Measurements from ENCODE around the gene OR2L3.
"Not testable (repeated sequence)": the region's sequence is repeated elsewhere in the genome, so short reads cannot be mapped to it uniquely, and the experiment has no call there.

OR2L3 gene, protein sequence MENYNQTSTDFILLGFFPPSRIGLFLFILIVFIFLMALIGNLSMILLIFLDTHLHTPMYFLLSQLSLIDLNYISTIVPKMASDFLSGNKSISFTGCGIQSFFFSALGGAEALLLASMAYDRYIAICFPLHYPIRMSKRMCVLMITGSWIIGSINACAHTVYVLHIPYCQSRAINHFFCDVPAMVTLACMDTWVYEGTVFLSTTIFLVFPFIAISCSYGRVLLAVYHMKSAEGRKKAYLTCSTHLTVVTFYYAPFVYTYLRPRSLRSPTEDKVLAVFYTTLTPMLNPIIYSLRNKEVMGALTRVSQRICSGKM

DNA sequence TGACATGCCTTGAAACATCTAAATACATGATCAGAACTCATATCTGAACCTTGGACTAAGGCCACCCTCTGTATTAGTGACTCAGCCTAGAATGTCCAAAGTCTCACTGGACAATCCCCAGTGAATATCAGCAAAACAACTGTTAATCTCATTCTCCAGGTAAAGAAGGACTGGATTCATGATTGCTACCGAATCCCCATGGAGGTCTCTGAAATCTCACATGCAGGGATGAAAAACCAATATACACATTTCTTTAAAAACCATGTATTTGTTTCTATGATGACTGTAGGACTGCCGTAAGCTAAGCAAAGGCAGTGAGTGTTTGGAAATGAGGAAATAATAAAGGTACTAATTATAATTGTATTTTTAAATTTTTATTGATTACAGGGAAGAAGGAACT lies at the start of gene OR2L3:
Gene OR2L3 (plus strand): TSS at position 301 of the 400 bp plus-strand sequence. CDS start 13,846 bp downstream, outside the sequence.
- DNase-seq, result no peak

DNA sequence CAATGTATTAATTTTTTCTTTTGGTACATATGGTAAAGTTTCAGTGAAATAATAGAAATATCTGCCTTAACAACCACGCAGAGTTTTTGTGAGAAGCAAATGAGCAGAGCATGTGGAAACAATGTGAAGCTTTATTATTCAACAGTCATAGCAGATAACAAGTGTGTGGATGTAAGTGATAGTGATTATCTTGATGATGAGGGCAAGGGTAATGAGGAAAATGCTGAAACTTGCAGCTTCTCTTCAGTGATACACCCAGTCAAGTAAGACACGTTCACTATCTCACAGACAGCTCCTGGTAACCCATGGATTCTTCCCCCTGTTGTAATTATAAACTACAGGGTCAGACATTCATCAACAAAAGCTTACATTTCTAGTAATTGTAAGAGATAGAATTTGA lies 47.8 kb upstream of the OR2L3 start:
- no peak for DNase-seq

DNA sequence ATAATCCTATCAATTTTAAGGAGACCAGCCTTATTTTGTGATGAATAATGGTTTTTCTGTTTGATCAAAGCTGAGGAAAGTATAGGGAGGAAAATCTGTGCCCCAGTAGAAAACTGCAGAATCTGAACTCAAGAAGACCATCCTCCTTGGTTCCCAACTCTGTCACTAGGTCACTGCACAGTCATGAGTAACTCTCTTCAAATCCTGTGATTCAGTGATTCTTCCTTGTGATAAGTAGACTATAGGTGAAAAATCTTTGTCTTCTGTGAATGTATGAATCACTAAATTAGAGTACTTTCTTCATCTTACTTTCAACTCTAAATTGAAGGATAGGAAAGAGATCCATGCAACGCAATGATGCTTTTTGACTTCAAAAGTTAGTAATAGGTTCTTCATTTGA lies 46.5 kb upstream of the OR2L3 start:
- DNase-seq, result no peak

DNA sequence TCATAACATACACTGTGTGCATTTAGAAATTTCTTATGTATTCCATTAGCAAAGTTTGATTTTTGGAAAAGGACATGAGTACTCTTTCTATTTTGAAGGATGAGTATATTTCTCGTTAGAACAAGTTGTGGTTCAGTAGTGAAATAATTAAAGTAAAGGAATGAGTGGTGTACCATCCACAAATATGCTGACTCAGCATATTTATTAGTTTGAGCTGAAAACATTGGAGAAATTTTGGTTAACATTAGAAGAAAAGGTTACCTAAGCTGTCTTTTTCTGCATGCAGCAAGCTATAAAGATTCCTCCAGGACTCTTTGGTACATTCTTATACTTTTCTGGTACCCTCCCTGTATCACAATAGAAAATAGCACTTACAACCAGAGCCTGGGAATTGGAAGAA lies 38.9 kb upstream of the OR2L3 start:
- no peak for DNase-seq

DNA sequence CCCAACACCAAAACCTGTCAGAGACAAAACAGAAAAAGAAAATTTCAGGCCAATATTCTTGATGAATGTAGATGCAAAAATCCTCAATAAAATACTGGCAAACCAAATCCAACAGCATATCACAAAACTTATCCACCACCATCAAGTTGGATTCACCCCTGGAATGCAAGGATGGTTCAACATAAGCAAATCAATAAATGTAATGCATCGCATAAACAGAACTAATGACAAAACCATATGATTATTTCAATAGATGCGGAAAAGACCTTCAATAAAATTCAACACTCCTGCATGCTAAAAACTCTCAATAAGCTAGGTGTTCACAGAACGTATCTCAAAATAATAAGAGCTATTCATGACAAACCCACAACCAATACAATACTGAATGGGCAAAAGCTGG lies 37.0 kb upstream of the OR2L3 start:
- no peak for DNase-seq

DNA sequence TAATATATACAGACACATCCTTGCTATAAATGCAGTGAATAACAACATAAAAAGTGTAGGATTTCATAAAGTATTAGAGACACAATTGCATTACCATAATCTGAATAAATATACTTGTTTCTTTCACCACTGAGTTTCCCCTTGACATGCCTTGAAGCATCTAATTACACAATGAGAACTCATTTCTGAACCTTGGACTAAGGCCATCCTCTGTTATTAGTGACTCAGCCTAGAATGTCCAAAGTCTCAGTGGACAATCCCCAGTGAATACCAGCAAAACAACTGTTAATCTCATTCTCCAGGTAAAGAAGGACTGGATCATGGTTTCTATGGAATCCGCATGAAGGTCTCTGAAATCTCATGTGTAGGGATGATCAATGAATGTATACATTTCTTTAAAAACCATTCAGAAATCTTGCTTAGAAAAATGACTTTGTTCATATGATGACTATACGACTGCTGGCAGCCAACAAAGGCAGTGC lies 33.4 kb upstream of the OR2L3 start, which contains the start of gene OR2L5:
Gene OR2L5 (plus strand): TSS at position 432 of the 482 bp plus-strand sequence. CDS start 8,288 bp downstream, outside the sequence.
- DNase-seq, result no peak

DNA sequence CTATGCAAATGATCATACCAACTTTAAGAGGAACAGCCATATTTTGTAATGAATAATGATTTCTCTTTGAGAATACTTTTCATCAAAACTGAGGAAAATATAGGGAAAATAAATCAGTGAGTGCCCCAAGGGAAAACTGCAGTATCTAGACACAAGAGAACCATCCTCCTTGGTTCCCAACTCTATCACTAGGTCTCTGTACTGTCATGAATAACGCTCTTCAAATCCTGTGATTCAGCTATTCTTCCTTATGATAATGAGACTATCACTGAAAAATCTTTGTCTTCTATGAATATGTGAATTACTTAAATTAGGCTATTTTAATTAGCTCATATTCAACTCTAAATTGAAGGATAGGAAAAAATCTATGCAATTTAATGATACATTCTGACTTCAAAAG lies 30.8 kb upstream of the OR2L3 start:
- no peak for DNase-seq

DNA sequence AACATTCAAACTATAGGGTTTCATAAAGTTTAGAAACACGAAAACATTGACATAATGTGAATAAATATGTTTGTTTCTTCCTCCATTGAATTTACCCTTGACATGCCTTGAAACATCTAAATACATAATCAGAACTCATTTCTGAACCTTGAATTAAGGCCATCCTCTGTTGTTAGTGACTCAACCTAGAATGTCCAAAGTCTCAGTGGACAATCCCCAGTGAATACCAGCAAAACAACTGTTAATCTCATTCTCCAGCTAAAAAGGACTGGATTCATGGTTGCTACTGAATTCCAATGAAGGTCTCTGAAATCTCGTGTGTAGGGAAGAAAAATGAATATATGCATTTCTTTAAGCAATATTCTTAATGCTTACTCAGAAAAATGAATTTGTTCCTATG lies 16.9 kb upstream of the OR2L3 start, which contains the start of gene OR2L2:
Gene OR2L2 (plus strand): TSS at position 301 of the 400 bp plus-strand sequence. CDS start 8,198 bp downstream, outside the sequence.
- DNase-seq, result no peak

DNA sequence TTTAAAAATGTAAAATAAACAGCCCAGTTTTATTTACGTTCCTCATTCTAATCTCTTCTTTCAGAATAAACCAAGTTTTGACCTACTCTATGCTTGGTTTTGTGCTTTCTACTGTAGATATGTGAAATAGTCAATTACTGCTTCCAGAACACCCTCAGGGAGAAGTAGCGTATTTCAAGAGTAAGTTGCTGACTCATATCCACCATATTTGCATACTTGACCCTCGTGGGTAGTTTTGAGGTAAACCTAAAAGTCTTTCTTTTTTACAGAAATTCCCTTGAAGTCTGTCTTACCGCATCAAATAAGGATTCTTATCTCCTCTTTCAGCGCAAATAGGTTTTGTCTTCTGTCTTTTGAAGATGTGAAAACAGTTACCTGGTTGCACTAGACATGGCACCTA lies 1.4 kb upstream of the OR2L3 start:
- no peak for DNase-seq

DNA sequence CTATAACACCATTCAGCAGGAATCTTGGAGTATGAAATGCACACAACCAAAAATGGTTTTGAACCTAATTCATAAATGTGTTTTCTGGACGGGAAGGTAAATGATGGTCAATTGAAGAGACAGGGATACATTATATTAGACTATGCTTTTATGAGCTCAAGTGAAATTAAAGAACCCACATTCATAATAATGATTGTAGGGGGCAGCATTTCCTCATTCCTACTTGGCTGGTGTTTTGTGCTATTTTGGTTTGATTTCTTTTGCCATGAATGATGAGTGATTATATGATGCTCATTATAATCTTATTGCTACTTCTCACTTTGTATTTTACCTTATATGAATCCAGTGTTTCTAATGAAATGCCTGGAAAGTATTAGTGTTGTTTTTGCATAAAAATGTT lies 372 bp downstream of the OR2L3 start:
- no peak for DNase-seq

DNA sequence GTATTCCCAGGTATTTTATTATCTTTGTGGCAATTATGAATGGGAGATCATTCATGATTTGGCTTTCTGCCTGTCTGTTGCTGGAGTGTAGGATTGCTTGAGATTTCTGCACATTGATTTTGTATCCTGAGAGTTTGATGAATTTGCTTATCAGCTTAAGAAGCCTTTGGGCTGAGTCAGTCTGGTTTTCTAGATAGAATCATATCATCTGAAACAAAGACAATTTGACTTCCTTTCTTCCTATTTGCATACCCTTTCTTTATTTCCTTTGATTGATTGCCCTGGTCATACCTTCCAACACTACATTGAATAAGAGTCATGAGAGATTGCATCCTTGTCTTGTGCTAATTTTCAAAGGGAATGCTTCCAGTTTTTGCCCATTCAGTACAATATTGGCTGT lies 8.0 kb downstream of the OR2L3 start:
- no peak for DNase-seq

DNA sequence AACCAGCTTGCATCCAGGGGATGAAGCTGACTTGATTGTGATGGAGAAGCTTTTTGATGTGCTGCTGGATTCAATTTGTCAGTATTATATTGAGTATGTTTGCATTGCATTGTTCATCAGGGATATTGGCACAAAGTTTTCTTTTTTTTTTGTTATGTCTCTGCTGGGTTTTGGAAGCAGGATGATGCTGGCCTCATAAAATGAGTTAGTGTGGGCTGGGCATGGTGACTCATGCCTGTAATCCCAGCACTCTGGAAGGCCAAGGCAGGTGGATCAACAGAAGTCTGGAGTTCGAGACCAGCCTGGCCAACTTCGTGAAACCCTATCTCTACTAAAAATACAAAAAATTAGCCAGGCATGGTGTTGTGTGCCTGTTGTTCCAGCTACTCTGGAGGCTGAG lies 8.6 kb downstream of the OR2L3 start:
- no peak for DNase-seq

DNA sequence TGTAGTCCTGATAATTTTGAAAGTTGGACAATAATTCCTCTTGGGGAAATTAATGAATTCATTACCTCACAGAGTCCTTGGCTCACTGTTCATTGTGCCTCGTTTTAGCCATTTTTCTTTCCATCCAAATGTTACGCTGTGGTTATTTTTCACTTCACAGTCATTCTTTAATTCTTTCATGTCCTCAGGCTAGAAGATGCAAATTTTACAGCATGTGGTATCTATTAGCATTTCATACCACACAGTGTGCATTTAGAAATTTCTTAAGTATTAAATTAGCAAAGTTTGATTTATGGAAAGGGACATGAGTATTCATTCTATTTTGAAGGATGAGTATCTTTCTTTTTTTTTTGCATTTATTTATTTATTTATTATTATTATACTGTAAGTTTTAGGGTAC lies 18.4 kb downstream of the OR2L3 start:
- no peak for DNase-seq

DNA sequence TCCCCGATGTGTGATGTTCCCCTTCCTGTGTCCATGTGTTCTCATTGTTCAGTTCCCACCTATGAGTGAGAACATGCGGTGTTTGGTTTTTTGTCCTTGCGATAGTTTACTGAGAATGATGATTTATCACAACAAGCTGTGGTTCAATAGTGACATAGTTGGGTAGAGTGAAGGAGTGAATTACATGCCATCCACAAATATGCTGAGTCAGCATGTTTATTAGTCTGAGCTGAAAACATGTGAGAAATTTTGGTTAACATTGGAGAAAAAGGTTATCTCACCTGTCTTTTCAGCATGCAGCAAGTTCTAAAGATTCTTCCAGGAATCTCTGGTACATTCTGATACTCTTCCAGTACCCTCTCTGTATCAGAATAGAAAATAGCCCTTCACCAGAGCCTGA lies 19.0 kb downstream of the OR2L3 start:
- DNase-seq, result no peak

DNA sequence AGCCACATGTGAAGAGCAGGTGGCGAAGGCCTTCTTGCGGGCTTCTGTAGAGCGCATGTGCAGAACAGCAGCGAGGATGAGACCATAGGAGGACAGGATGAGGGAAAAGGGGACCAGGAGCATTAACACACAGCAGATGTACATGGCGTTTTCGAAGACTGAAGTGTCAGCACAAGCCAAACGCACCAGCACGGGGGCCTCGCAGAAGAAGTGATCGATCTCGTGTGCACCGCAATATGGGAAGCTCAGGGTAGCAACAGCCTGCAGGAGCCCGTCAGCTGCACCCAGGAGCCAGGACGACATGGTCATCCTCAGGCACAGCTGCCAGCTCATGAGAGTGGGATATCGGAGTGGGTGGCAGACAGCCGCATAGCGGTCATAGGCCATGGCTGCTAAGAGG lies 37.2 kb downstream of the OR2L3 start:
- not testable (repeated sequence) for DNase-seq

DNA sequence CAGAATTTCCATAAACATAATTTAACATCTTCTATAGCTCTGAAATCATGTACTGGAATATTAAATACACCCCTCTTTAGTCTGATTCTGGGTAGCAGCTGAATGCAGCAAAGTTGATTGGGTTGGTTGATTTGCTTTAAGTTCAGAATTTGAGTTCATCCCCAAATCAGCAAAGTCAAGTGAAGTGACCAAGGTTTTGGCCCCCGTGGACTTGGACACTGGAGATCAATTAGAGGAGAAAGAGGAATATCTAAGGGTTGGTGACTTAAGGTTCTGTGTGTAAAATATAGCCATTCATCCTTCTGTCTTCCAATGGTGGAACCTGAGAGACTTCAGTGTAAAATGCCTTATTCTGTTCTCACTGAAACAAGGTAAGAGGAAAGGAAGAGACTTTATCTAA lies 48.2 kb downstream of the OR2L3 start, which contains the start of gene OR2L13:
Gene OR2L13 (plus strand): TSS at position 301 of the 400 bp plus-strand sequence. CDS start 4,192 bp downstream, outside the sequence.
- DNase-seq, result no peak

DNA sequence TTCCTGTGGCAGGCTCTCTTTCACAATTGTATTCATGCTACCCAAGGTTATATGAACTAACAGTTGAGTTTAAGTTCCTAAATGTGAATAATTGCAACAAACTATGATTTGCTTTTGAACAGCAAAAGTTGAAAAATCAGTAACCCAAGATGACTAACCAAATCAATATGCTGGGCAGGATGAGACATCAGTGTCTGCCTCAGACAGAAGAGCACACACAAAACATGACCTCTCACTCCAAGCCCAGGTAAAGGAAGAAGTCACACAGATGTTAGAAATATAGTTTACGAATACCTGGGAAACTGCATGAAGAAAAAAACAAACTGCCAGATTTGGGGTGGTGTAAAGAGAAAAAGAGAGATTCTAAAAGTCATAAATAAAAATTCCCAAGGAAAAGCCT lies 51.9 kb downstream of the OR2L3 start:
- DNase-seq, result no peak

DNA sequence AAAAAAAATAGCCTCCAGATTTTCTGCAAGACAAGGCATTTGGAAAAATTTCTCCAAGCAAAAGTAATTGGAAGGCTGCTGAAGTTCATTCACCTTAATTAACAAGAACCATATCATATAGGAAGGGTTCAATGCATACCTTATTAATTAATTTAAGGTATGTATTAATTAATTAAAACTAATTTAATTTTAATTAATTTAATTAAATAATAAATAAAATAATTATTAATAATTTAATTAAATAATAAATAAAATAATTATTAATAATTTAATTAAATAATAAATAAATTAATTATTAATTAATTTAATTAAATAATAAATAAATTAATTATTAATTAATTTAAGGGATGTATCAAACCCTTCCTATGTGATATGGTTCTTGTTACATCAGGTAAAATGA lies 56.2 kb downstream of the OR2L3 start:
- DNase-seq, result no peak

DNA sequence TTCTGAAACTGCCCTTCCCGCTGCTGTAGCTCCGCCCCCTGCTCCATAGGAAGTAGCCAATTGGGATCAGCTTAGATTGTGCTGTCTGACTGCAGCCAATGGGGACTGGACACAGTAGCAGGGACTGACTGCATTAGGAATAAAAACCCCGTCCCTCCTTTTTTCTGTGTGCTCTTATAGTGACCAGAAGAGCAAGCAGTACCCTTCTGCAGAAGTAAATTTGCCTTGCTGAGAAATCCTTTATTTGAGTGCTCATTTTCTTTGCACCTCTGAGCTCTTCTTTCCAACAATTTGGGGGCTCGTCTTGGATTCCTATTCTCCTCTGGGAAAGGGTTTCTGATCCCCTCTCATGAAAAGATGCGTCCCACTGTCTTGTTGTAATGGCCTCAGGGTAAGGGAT lies 64.5 kb downstream of the OR2L3 start:
- no peak for DNase-seq

Data from stimulated activated CD4-positive, alpha-beta T cell treated with anti-CD3 and anti-CD28 coated beads, Interleukin-15, amount 100 ng/mL, for 24 hours (primary cell).